SIG-M5 treated with dmso at 0.1 percent for 504 hours (cell line): ENCODE measurements around the gene PAXIP1.
"Not testable (repeated sequence)": the region's sequence is repeated elsewhere in the genome, so short reads cannot be mapped to it uniquely, and the experiment has no call there.

Experiments
- DNase-seq: peaks from one replicate; lab custom pipeline; 2025; ENCODE audit not compliant: unreplicated experiment; lab: John Stamatoyannopoulos, UW

PAXIP1 gene

DNA sequence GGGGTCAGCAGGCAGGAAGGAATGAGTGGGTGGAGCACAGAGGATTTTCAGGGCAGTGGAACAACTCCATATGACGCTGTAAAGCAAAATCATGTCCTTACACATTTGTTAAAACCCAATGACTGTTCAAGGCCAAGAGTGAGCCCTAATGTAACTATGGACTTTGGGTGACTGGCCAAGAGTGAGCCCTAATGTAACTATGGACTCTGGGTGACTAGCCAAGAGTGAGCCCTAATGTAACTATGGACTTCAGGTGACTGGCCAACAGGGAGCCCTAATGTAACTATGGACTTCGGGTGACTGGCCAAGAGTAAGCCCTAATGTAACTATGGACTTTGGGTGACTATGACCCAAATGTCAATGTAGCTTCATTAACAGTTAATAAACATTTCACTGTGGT is 52.0 kb downstream of the PAXIP1 start:
- no peak for DNase-seq

DNA sequence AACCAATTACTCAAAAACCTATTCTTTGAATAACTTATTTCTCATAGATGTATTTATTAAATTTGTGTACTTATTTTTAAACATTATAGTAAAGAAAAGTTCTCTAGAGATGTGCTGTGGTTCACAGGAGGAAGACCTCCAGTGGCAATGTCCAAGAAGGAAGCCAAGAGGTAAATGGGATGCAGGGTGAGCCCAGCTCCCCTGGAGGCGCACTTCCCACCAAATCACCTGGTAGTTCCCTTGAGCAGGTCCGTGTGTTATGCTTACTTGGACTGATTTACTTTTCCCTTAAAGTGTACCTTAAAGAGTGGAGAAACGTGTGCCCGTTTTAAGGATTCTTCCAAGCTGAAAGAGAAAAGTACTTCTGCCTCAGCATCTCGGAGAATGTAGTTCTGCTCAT is 55.3 kb downstream of the PAXIP1 start:
- peak; percentile 3 for DNase-seq

DNA sequence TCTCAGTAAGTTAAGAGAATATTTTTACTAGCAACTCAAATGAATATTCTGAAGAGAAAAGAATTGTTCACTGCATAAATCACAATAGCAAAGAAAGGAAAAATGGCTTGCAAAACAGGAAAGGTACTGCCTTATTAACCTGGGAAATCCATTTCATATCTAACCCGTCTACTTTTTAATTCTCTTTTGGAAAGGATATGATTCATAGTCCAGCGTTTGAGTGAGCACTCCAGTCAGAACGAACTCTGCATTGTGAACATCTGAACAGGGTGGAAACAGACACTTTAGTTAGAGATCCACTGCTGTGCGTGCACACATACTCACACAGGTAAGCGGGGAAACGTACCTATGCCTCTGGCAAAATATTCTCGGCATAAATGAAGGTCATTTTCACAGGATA is 56.8 kb downstream of the PAXIP1 start:
- DNase-seq = no peak

DNA sequence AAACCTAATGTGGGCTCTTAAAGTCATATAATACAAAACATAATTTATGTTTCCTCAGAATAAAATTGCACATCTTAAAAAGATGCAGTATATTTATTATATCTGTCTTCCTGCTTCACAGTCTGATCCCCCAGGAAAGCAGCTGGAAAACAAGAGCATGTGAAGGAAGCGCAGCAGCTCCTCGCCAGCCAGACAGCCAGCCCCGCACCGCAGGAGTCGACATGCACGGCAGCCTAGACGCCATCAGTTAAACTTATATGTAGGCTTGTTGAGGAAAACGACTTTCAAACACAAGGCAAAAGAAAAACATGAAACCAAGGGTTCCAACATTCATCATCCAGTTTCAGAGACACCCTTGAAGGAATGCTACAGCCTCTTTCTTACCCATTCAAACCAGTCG is 59.0 kb downstream of the PAXIP1 start:
- no peak for DNase-seq

DNA sequence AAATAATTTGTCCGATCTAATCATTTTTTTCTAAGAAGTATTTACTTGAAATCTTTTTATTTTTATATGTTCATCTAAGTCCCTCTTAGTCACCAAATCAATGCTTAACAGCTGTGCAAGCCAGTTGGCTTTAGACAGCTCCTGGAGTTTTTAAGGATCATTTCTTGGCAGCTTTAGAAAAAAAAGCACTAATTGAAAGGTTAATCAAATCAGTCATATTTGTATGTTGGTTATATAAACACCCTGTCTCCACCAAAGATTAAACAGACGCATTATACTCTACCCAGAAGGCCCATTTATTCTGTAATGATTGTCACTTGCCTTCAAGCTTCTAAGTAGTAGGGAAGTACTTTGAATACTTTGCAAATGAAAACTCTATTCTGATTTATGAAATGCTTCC is 60.2 kb downstream of the PAXIP1 start:
- no peak for DNase-seq

DNA sequence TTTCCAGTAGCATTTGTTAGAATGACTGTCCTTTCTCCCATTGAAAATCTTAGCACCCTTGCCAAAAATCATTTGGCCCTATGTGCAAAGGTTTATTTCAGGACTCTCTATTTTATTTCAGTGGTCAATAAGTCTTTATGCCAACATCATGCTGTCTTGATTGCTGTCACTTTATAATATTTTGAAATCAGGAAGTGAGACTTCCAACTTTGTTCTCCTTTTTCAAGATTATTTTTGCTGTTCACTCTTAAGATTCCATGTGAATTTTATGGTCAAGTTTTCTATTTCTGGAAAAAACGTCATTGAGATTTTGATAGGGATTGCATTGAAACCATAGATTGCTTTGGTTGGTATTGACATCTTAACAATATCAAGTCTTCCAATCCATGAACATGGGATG is 65.1 kb downstream of the PAXIP1 start:
- DNase-seq = peak; percentile 24

DNA sequence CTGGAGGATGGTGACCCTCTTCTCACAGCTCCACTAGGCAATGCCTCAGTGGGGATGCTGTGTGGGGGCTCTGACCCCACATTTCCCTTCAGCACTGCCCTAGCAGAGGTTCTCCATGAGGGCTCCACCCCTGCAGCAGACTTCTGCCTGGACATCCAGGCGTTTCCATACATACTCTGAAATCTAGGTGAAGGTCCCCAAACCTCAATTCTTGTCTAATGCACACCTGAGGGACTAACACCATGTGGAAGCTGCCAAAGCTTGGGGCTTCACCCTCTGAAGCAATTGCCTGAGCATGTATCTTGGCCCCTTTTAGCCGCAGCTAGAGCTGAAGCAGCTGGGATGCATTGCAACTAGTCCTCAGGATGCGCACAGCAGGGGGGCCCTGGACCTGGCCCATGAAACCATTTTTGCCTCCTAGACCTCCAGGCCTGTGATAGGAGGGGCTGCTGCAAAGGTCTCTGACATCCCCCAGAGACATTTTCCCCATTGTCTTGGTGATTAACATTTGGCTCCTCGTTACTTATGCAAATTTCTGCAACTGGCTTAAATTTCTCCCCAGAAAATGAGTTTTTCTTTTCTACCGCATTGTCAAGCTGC is 68.5 kb downstream of the PAXIP1 start:
- DNase-seq = not testable (repeated sequence)

DNA sequence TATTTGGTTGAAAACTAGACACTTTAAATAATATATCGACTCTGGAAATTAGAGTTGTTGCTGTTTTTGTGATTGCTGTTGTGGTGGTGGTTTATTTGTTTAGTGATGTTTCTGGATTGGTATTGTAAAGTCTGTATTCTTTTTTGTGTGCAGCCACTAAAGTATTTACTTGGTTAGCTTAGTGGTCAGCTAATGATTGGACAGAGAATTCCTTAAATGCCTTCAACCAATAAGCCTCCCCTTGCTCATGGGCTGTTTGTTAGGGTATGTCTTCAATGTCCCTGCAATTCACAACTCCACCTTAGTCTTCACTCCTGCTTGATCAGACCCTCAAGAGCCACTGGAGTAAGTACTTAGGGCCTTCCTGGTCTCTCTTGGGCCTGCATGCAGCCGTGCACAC is 71.0 kb downstream of the PAXIP1 start:
- DNase-seq = no peak

DNA sequence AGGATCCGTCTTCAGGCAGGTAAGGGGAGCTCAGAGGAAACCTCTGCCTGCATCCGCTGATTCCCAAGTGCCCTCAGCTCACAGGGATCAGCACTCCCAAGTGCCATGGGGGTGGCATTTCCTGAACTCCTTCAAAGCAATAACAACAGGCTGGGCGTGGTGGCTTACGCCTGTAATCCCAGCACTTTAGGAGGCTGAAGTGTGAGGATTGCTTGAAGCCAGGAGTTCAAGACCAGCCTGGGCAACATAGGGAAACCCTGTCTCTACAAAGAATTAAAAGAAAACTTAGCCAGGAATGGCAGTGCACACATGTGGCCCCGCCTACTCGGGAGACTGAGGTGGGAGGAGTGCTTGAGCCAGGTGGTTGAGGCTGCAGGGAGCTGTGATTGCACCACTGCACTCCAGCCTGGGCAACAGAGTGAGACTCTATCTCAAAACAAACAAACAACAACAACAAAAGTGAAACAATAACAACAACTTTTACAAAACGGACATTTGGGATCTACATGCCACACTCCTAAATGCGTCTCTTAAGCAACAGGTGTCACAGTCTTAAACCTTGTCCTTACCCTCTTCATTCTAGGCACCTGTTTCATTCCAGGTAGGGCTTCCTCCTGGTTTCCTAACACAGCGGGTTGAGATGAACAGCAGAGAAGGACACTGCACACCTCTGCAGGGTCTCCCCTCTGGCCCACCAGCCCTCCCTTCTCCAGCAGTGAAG is 73.8 kb downstream of the PAXIP1 start:
- DNase-seq = no peak

DNA sequence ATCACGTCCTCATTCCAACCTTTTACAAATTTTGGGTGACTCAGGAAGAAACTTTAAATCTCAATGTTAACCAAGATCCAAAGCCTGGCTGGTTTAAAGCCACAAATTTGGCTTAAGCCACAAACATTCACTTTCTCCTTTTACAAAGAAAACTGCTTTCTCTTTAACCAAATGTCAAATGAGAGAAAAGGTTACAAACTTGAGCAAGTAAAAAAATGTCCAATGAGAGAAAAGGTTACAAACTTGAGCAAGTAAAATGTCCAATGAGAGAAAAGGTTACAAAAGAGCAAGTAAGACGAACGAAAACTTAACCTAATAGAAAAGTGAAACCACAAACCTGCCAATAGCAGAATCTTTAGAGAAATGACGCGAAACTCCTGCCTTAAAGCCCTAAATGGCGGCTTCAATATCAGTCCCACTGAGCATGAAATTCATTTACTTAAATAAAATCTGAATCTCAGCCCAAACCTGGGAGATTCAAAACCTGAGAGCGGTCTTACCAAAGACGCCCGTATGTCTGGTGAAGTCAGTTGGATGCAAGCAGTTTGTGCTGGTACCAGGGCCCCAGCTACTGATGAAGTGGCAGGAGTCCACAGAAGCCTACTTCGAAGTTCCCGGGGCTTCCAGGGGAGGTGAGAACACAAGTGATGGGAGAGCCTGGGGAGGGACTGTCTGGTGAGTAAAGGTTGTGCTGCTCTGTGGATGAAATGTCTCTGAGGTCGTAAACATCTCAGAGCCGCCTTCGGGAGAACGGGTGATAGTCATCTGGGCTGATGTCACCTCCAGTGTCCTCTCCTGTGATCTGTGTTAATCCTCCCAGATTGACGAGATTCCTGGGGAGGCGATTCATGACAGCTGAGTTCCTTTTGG is 74.6 kb downstream of the PAXIP1 start:
- peak; percentile 93 for DNase-seq

DNA sequence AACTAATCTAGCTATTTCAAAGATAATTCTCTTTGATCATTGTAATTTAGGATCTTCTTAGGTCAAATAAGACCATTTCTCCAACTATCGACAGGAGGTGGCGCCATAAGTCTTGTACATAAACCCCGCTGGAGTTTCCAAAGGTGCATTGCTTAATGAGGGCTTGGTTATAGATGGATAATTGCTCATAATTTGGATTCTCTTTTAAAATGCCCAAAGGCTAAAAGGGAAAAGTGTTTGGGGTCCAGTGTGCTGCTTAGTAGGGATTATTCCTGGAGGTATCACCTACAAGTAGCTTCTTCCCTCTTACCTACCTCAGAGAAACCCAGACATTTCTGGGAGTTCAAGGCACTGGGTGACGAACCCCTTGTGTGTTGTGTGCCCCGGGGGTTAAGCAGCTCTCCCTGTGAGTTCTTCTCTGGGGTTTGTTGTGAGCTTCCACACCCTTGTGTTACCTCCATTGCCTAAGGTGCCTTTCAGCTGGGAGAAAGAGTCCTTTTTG is 75.2 kb downstream of the PAXIP1 start:
- peak; percentile 79 for DNase-seq

DNA sequence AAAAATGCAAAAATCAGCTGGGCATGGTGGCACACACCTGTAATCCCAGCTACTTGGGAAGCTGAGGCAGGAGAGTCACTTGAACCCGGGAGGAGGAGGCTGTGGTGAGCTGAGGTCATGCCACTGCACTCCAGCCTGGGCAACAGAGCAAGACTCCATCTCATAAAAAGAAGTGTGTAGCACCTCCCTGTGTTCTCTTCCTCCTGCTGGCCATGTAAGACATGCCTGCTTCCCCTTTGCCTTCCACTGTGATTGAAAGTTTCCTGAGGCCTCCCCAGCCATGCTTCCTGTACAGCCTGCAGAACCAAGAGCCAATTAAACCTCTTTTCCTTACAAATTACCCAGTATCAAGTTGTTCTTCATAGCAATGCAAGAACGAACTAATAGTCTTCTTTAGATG is 80.5 kb downstream of the PAXIP1 start:
- not testable (repeated sequence) for DNase-seq

DNA sequence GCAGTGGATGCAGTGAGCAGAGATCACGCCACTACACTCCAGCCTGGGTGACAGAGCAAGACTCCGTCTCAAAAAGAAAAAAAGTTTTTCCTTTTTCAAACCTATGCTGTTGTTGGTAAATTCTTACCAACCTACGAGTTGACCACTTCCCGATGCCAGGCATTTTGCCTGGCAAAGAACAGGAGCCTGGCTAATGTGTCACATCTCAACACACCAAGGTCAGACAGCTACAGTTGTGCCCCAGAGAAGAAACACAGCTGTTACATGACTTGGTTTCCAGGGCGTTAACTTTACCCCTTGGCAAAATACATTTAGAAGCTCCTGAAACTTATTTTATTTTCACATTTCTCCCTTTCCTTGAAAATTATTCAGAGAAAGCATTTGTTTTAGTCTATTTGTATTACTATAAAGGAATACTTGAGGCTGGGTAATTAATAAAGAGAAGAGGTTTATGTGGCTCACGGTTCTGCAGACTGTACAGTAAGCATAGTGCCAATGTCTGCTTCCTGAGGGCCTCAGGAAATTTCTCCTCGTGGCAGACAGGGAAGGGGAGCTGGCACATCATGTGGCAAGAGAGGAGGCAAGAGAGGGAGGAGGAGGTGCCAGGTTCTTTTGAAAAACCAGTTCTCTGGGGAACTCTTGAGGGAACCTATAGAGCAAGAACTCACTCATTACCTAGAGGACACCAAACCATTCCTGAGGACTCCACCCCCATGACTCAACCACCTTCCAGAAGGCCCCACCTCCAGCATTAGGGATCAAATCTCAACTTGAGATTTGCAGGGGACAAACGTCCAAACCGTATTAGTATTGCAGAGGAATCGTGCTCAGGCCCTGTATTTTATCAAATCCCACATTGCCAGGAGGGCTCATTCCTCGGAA is 83.3 kb downstream of the PAXIP1 start:
- DNase-seq = no peak

DNA sequence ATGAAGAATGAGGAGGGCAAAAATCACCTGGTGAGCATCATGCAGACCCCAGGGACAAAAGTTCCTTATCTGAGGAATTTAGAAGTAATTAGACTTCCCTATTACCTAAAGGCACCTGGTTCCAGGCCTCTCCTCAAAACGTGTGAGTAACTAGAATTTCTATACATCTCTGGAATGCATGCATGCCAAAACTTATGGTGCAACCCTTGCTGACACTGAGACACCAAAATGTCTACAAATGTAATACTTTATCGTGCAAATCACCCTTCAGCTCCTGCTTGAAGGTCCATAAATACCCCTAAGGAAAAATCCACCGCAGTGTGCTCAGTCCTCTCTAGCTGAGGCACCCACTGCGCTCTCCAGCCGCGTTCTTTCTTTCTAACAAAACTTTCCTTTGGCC is 84.2 kb downstream of the PAXIP1 start:
- DNase-seq = no peak

DNA sequence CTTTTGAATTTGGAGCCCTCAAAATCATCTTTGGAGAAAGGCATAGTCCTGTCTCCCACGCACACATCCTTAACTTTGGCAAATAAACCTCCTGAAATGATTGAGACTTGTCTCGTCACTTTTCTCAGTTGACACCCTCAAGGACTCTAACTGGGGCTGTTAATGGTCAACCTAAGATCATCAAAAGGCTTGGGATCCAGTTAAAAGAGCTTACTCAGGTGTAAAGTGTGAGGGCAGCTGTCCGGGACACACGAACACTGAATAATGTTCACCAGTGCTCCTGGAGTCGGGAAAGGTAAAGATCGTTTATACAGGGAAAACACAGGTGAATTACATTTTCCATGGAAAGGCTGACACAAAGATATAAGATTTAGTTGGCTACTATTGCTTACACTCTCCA is 84.7 kb downstream of the PAXIP1 start:
- DNase-seq = no peak

DNA sequence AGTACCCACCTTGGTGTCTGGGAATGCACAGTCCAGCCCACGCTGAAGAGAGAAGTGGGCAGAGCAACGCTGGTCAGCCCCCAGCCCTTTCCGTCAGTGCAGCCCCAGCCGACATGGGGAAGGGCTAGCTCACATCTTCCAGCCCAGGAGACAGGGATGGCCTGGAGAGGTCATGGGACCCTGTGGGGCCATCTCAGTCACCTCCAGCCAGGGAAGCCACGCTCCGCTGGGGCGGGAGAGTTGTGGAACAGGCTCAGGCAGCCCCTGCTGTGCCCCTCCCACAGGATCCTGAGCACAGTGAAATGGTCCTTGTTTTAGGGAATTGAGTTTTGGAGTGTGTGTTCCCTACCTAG is 85.1 kb downstream of the PAXIP1 start:
- no peak for DNase-seq

DNA sequence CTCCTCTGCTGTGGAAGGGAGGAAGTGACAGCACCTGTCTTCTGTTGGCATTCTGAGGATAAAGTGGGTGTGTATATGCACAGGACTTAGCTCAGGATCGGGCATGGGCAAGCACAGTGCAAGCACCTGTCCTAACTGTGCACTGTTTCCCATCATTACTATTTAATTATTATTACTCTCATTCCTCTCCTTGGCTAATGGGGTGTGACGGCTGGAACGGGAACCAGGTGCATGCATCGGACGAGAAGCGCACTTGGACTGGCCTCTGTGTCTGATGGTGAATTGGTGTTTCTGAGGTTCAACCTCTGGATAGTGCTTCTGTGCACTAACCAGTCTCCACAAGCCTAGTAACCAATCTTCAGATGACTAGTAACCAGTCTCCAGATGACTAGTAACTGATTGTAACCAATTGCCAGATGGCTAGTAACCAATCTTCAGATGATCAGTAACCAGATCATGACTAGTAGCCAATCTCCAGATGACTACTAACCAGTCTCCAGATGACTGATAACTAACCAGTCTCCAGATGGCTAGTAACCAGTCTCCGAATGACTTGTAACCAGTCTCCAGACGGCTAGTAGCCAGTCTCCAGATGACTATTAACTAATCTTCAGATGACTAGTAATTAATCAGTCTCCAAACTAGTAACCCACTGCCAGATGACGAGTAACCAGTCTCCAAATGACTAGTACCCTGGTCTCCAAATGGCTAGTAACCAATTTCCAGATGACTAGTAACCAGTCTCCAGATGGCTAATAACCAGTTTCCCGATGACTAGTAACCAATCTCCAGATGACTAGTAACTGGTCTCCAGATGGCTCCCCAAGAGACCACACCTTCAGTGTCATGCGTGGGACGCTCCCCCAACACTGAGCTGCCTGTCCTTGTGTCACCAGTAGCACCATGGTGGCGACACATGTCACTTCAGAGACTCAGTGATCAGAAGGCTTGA is 85.8 kb downstream of the PAXIP1 start:
- no peak for DNase-seq

DNA sequence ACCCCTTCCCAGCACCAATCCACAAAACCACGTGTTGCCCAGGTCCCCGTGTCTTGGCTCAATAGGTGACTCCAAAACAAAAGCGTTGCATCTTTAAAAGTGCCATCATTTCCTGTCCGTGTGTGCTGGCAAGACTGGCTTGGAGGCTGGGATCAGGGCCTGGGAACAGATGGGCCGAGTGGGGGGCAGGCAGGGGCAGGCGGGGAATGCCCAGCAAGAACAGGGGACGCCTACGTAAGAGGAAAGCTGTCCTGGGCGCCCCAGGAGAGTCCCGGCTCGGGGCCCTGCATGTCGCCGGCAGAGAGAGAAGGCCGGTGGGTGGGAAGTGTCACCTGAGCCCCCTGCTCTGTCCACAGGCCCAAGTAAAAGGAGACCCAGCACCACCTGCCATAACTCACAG is 86.5 kb downstream of the PAXIP1 start:
- no peak for DNase-seq

DNA sequence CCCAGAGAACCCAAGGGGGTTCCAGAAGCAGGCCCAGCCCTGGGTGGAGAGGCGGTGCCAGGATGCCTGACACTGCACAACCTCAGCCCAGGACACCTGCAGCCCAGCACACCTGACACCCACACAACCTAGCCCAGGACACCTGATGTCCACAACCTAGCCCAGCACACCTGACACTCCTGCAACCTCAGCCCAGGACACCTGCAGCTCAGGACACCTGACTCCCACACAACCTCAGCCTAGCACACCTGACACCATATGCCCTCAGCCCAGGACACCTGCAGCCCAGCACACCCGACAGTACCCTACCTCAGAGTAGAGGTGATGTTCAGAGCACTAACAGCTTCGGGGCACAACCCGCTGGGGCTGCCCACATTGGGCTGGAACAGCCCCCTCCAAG is 87.3 kb downstream of the PAXIP1 start:
- no peak for DNase-seq

DNA sequence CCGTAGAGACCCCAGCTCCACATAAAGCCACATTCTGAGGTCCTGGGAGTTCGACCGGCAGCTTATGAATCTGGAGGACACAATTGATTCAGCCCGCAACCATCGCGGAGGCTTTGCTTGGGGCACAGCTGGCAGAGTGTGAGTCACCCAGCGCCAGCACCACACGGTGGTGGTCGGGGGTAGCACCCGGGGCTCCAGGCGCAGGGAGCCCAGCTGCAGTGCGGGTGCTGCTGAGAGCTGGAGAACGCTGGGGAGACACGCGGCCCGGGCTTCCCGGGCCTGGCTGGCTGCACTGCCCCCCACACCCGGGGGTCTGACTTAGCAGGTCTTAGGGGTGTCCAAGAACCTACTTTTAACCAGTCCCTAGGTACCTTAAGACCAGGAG is 87.9 kb downstream of the PAXIP1 start:
- DNase-seq = no peak
